HG03025 (cell line): ENCODE results near the gene TRIO.

Experiments
- ATAC-seq: cut with Tn5 transposase; IDR thresholded peaks from one replicate; pipeline ENCODE4 v1.9.1; 2021; ENCODE audit warnings: mild to moderate bottlenecking, moderate library complexity; ENCODE audit not compliant: unreplicated experiment, low FRiP score

Gene TRIO

GRCh38 chr5:14486996-14487896 is 344.1 kb downstream of the TRIO start:
- no peak for ATAC-seq

- ATAC-seq, result no peak
Measured at GRCh38 chr5:14487897-14488570, 344.9 kb downstream of the TRIO start.

GRCh38 chr5:14488709-14489108 is 345.6 kb downstream of the TRIO start:
- ATAC-seq, result no peak

DNA sequence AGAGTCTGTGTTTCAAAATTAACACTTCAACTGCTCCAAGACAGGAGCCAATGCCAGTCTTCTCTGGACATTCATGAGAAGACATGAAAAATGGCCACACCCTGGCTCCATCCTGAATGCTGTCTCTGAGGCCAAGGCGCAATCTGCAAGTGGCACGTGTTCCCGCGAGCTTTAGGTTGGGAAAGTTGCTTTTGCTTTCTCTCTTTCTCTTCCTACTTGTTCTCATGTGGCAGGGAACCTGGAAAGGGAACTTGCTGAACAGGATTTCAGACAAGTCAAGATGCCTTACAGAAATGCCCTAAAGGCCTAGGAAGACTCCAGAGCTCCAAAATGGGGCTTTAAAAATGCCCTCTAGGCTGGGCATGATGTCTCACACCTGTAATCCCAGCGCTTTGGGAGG is 346.5 kb downstream of the TRIO start:
- no peak for ATAC-seq

GRCh38 chr5:14490309-14490711 is 347.2 kb downstream of the TRIO start:
- ATAC-seq, result no peak

DNA sequence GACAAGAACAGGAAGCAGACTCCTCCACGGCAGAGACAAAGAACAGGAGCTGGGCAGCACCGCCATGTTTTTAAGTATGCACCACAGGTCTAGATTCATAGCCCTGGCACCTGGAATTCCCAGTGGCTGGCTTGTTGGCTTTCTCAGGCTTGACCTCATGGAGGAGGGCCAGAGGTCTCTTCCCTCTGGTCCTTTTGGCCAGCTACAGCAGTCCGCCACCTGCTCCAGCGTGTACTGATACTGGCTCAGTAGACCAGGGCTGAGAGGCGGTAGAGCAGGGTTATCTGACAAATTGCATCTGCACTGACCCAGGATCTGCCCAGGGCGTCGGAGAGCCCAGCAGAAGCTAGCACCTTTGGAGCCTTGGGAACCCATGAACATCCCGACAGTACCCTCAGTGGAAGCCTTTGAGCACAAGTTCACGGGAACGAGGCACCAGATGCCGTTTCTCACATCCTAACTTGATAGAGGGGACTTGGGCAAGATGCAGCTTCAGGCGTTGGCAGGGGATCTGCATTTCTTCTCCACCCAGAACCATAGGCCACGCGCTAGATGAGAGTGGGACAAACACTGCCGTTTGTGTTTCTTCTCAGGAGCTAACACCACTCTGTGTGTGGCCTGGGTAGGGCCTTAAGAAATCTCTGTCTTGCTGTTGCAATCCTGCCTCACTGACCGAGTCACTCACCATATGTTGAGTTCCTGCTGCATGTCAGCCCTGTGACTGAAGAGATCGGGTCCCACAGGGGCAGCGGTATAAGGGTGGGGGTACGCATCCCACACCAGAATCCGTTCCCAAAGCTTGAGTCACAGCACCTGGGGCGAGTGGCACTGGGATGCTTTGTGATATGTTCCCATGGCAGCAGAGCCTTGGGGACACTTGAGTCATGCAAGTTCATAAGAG is 348.1 kb downstream of the TRIO start:
- ATAC-seq, result no peak

DNA sequence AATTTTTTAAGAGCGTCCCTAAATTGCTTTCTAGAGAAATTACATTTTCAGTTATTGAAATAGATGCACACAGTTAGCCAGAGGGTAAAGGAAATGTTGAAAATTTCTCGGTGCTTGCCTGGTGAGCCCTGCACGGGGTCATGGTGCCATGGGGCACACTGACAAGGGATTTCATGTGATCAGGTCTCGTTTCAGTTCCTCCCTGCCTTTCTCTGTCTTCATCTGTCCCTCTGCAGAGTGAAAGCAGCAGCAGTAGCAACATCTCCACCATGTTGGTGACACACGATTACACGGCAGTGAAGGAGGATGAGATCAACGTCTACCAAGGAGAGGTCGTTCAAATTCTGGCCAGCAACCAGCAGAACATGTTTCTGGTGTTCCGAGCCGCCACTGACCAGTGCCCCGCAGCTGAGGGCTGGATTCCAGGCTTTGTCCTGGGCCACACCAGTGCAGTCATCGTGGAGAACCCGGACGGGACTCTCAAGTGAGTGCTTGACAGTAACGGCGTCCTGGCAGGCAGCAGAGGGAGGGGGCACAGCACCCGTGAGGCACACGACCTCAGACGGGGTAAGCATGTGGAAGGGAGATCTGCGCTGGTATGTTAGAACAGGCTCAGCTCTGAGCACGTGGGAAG is 349.3 kb downstream of the TRIO start:
- ATAC-seq, result no peak

DNA sequence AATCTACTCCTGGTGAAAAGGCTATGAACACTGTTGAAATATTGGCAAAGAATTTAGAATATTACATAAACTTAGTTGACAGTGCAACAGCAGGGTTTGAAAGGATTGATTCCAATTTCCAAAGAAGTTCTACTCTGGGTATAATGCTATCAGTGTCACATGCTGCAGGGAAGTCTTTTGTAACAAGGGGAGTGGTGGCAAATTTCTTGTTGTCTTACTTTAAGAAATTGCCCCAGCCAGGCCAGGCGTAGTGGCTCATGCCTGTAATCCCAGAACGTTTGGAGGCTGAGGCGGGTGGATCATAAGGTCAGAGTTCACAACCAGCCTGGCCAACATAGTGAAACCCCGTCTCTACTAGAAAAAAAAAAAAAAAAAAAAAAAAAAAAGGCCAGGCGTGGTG is 352.2 kb downstream of the TRIO start:
- ATAC-seq, result no peak

GRCh38 chr5:14497311-14497710 is 354.2 kb downstream of the TRIO start:
- no peak for ATAC-seq

DNA sequence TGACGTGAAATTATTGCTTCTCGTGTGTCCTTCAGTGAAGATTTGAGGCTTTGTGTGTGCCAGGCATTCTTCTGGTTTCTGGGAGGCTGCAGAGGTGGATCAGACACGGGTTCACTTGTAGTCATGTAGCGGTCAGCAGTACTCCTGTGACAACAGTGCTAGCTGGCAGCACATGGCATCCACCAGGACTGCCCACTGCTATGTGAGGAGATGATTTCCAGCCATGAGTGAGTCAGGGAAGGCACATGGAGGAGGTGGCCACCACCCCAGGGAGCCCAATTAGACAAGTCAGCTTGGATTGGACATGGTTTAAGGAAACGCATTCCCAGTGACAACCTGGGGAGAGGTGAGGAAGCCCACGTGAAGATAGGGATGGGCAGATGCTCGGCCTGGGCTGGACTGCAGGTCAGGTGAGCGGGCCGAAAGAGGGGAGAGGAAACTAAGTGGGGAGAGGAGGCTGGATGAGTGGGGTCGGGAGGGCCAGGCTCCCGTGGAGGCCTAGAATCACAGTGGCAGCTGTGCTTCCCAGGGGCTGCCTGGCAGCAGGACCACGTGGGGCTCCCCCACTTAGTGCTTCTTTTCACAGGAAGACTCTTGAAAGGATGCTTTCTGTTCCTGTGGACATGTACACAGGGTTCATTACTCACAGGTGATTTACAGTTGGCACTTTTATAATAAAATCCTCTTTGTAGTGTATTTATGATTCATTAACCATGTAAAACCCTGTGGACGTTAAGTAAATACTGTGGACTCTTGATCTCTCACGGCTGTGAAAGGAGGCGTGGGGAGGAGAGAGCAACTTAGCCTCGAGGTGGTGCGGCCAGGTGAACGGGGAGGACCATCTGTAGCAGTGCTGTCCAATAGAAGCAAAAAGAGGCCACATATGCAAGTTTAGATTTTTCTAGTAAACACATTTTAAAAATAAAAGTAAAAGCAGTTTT is 358.5 kb downstream of the TRIO start:
- ATAC-seq, result no peak

DNA sequence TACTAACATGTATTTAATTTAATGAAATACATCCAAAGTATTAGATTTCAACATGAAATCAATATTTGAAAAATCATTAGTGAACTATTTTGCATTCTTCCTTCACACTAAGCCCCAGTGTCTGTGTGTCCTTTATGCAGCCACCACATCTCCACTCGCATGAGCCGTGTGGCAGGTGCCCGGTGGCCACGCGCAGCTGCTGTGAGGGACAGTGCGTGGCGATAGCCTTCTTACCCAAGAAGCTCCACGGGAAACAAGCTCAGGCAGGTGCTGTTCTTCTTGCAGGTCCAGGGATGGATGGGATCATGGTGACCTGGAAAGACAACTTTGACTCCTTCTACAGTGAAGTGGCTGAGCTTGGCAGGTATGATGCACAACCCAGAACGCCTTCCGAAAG is 359.1 kb downstream of the TRIO start:
- ATAC-seq, result no peak

DNA sequence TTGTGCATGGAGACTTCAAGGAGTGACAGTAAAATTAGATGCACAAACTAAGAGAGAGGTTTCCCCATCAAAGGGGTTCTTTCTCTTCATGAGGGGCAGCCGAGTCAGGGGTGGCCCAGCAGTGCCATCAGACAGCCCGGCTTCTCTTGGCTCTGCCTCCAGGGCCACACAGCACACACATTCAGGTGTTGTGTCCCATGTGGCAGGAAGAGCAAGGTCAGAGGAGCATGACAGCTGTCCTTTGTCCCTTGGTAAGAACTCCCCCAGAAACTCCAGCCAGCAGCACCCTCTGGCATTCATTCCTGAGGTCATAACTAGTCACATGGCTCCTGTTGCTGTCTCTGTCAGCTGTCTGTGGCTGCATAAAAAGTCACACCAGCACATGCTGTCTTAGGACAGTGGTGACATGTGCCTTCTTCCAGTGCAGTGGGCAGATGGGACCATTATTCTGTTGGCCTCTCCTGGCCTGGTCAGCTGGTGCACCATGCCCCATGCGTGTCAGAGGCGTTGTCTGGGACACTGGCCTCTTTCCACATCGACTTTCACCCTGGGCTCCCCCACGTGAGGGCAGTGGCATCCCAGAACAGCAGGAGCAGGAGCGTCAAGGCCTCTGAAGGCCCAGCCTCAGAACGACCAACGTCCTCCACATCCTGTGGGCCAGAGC is 360.0 kb downstream of the TRIO start:
- no peak for ATAC-seq

GRCh38 chr5:14503681-14504331 is 360.7 kb downstream of the TRIO start:
- ATAC-seq, result no peak

DNA sequence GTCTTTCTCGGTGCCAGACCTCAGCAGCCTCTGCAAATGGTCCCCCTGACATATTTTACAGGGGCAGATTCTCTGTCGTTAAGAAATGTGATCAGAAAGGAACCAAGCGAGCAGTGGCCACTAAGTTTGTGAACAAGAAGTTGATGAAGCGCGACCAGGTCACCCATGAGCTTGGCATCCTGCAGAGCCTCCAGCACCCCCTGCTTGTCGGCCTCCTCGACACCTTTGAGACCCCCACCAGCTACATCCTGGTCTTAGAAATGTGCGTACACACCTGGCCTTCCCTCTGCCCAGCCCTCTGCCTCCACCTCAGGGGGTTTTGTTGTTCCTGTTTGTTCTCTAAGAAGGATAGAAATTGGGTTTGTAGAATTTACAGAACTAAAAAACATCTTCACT is 361.2 kb downstream of the TRIO start:
- no peak for ATAC-seq

- no peak for ATAC-seq
Measured at GRCh38 chr5:14504816-14505215, 361.7 kb downstream of the TRIO start.

GRCh38 chr5:14505310-14506139 is 362.4 kb downstream of the TRIO start:
- no peak for ATAC-seq

DNA sequence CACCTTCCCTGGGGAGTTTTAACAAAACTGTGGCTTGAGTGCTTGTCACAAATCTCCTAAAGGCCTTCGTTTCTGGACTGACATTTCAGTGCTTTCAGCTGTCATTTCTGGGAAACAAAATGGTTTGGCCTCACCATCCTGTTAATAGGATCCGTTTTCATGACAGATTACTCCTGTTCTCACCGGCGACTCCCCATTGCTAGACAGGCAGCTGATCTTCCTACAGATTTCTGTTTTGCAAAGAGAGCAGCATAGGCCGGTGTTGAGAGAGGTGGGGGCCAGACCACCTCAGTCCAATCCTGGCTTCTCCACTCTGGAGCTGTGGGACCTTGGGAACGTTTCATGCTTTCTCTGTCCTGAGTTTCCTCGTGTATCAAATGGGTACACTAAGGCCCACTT is 363.0 kb downstream of the TRIO start:
- no peak for ATAC-seq

- no peak for ATAC-seq
Measured at GRCh38 chr5:14506661-14507060, 363.5 kb downstream of the TRIO start.
